CD4-positive, alpha-beta T cell (primary cell): ENCODE results near the gene SLC36A3. TPM values are rescaled to one million over a fixed set of nuclear protein-coding genes. Genes with fewer than 3 reads are reported as not detected.

ENCODE experiments used
- ATAC-seq: fragments of 200-7000 bp; cut with Tn5 transposase; one replicate; pipeline ENCODE4 v1.10.0; 2022; ENCODE audit warnings: mild to moderate bottlenecking; ENCODE audit not compliant: poor library complexity
- CTCF ChIA-PET: fragments of 350-600 bp; sonication (Branson Sonifier 250); formaldehyde crosslinking; loops from one replicate; lab custom pipeline; 2021; ENCODE audit warnings: antibody characterized with exemption, inconsistent platforms; lab: Charles Lee
- POLR2A ChIA-PET: fragments of 350-600 bp; sonication (Branson Sonifier 250); formaldehyde crosslinking; loops from one replicate; lab custom pipeline; 2021; ENCODE audit warnings: antibody characterized with exemption, inconsistent platforms; lab: Charles Lee
- DNase-seq, 14 experiments: peaks; one replicate each; pipeline ENCODE4 v3.0.0-alpha.2; 2013 to 2020; ENCODE audit warnings: mixed read lengths in 2 of 14
- H3K27ac ChIP-seq, 2 donors: one replicate each; pipeline versions ENCODE4 v1.5.1 to v1.7.0; 2013; ENCODE audit warnings: low read length in 2 of 2, low read depth in 1 of 2, mild to moderate bottlenecking in 1 of 2
- H3K27me3 ChIP-seq, 2 experiments: 1 replicate in 1 of 2; 2 replicates in 1 of 2; pipeline versions ENCODE4 v1.6.1 to v1.7.0; 2013; ENCODE audit warnings: low read length in 2 of 2, control low read depth in 1 of 2, mild to moderate bottlenecking in 1 of 2, moderate library complexity in 1 of 2; ENCODE audit not compliant: insufficient read depth in 2 of 2, control insufficient read depth in 1 of 2
- H3K36me3 ChIP-seq: one replicate; pipeline ENCODE4 v1.6.1; 2013; ENCODE audit warnings: low read length, control low read depth; ENCODE audit not compliant: insufficient read depth
- H3K4me1 ChIP-seq: one replicate; pipeline ENCODE4 v1.6.1; 2013; ENCODE audit warnings: low read length, control low read depth; ENCODE audit not compliant: insufficient read depth
- H3K4me3 ChIP-seq: one replicate; pipeline ENCODE4 v1.5.1; 2013; ENCODE audit warnings: mild to moderate bottlenecking, low read length, moderate library complexity
- H3K9me3 ChIP-seq, 2 experiments: 1 replicate in 1 of 2; 2 replicates in 1 of 2; pipeline versions ENCODE4 v1.6.1 to v1.7.0; 2013; ENCODE audit warnings: low read length in 2 of 2, mild to moderate bottlenecking in 2 of 2, control low read depth in 1 of 2, moderate library complexity in 1 of 2; ENCODE audit not compliant: control insufficient read depth in 1 of 2, insufficient read depth in 1 of 2
- H3K27ac Mint-ChIP-seq: one replicate; pipeline ENCODE4 v1.8.0; 2020; ENCODE audit warnings: mixed read lengths
- H3K27me3 Mint-ChIP-seq: one replicate; pipeline ENCODE4 v1.8.0; 2021; ENCODE audit warnings: mixed read lengths
- H3K36me3 Mint-ChIP-seq: one replicate; pipeline ENCODE4 v1.8.0; 2021; ENCODE audit warnings: low read depth, mixed read lengths
- H3K4me1 Mint-ChIP-seq: one replicate; pipeline ENCODE4 v1.8.0; 2021; ENCODE audit warnings: low read depth, mixed read lengths
- H3K4me3 Mint-ChIP-seq: one replicate; pipeline ENCODE4 v1.8.0; 2020; ENCODE audit warnings: mild to moderate bottlenecking, mixed read lengths
- H3K9me3 Mint-ChIP-seq: one replicate; pipeline ENCODE4 v1.8.0; 2020; ENCODE audit warnings: mixed read lengths
- intact Hi-C, 2 experiments: fragments of 100-400 bp; cut with DNase I in 1 of 2; cut with micrococcal nuclease in 1 of 2; formaldehyde crosslinking; loops; one replicate each; pipeline versions ENCODE4 v1.15.1 to v1.9.0; 2023 to 2025; cut with DNase I, micrococcal nuclease
- total RNA-seq, 174 experiments: library from RNA in 2 of 174; stranded (reverse) in 2 of 174; gene quantifications; one replicate each; pipeline ENCODE4 v1.2.3 and lab custom pipeline; 2021 to 2026
- TF ChIP-seq, protein P1 (sequence below): fragments of 200-600 bp; IDR thresholded peaks from one replicate; pipeline ENCODE4 v1.8.0; 2022; ENCODE audit warnings: antibody characterized with exemption, mild to moderate bottlenecking

SLC36A3 gene
- total RNA-seq, 2 experiments from 2014 or later, result not detected

DNA sequence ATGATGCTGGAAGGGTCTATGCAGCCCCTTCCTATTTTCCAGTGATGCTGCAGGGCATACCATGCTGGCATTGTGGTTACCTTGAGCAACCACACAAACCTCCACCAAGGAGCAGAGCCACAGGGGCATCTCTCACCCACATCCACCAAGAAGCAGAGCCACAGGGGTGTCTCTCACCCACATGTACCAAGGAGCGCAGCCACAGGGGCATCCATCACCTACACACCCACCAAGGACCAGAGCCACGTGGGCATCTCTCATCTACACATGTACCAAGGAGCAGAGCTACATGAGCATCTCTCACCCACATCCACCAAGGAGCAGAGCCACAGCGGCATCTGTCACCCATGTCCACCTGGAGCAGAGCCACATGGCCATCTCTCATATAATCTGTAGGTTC is 59.4 kb downstream of the SLC36A3 start:
- no peak for ATAC-seq
- H3K27ac Mint-ChIP-seq, result no peak overlapping the region
- H3K27ac ChIP-seq, result no peak overlapping the region

GRCh38 chr5:151243564-151243963 is 60.0 kb downstream of the SLC36A3 start:
- no peak for ATAC-seq
- Histone ChIP-seq H3K27me3 (no peaks in the 10 kb centered on the region), H3K36me3 (no peaks in the 10 kb centered on the region), H3K4me3 (no peak overlapping the region), H3K27ac (no peak overlapping the region), H3K9me3 (no peaks in the 10 kb centered on the region), H3K4me1 (peaks cover 25% of the 10 kb centered on the region)
- Mint-ChIP-seq H3K36me3 (no peaks in the 10 kb centered on the region), H3K9me3 (no peaks in the 10 kb centered on the region), H3K27ac (no peak overlapping the region), H3K4me1 (peaks cover 18% of the 10 kb centered on the region), H3K4me3 (no peak overlapping the region), H3K27me3 (no peaks in the 10 kb centered on the region)
- no peak for DNase-seq
- intact Hi-C loops, result loop anchor here in 1 of 2 experiments (10.0 kb wide), 1 partner anchor 589 kb away; no protein-coding TSS in a partner anchor
- CTCF ChIA-PET, result no interaction called here
- TF ChIP-seq, protein P1, sequence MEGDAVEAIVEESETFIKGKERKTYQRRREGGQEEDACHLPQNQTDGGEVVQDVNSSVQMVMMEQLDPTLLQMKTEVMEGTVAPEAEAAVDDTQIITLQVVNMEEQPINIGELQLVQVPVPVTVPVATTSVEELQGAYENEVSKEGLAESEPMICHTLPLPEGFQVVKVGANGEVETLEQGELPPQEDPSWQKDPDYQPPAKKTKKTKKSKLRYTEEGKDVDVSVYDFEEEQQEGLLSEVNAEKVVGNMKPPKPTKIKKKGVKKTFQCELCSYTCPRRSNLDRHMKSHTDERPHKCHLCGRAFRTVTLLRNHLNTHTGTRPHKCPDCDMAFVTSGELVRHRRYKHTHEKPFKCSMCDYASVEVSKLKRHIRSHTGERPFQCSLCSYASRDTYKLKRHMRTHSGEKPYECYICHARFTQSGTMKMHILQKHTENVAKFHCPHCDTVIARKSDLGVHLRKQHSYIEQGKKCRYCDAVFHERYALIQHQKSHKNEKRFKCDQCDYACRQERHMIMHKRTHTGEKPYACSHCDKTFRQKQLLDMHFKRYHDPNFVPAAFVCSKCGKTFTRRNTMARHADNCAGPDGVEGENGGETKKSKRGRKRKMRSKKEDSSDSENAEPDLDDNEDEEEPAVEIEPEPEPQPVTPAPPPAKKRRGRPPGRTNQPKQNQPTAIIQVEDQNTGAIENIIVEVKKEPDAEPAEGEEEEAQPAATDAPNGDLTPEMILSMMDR, result no peak
- POLR2A ChIA-PET, result no interaction called here

More for the DNA sequence above, 59.4 kb downstream of the SLC36A3 start:
- intact Hi-C loops, result loop anchor here in 1 of 2 experiments (10.0 kb wide), 1 partner anchor 589 kb away; no protein-coding TSS in a partner anchor
- no peak for DNase-seq
- no peak overlapping the region for H3K4me3 Mint-ChIP-seq
- TF ChIP-seq, protein P1, result no peak
- no peaks in the 10 kb centered on the region for H3K36me3 Mint-ChIP-seq
- H3K27me3 Mint-ChIP-seq, result no peaks in the 10 kb centered on the region
- no peaks in the 10 kb centered on the region for H3K9me3 Mint-ChIP-seq
- H3K4me1 Mint-ChIP-seq, result peaks cover 16% of the 10 kb centered on the region
- Histone ChIP-seq H3K9me3 (no peaks in the 10 kb centered on the region), H3K4me3 (no peak overlapping the region), H3K4me1 (peaks cover 19% of the 10 kb centered on the region), H3K36me3 (no peaks in the 10 kb centered on the region), H3K27me3 (no peaks in the 10 kb centered on the region)
- ChIA-PET CTCF (no interaction called here), POLR2A (no interaction called here)

- DNase-seq (no peak), ATAC-seq (no peak)
- Mint-ChIP-seq H3K9me3 (no peaks in the 10 kb centered on the region), H3K27ac (no peak overlapping the region), H3K36me3 (no peaks in the 10 kb centered on the region), H3K27me3 (no peaks in the 10 kb centered on the region), H3K4me1 (peaks cover 18% of the 10 kb centered on the region), H3K4me3 (no peak overlapping the region)
- POLR2A ChIA-PET, result no interaction called here
- Histone ChIP-seq H3K9me3 (no peaks in the 10 kb centered on the region), H3K4me1 (peaks cover 25% of the 10 kb centered on the region), H3K36me3 (no peaks in the 10 kb centered on the region), H3K27ac (no peak overlapping the region), H3K27me3 (no peaks in the 10 kb centered on the region), H3K4me3 (no peak overlapping the region)
- intact Hi-C loops, result loop anchor here in 1 of 2 experiments (10.0 kb wide), 1 partner anchor 588 kb away; no protein-coding TSS in a partner anchor
- CTCF ChIA-PET, result interaction anchor here (1.2 kb wide), 1 partner anchor 73 kb away, joined by 4 read pairs; no protein-coding TSS in a partner anchor
- TF ChIP-seq, protein P1, result no peak
These were observed 60.4 kb downstream of the SLC36A3 start for GRCh38 chr5:151243127-151243526.
